GM19397 (cell line): Measurements from ENCODE around the gene C17orf113.
"Not testable (repeated sequence)": the region's sequence is repeated elsewhere in the genome, so short reads cannot be mapped to it uniquely, and the experiment has no call there.

Source experiments
- ATAC-seq: cut with Tn5 transposase; IDR thresholded peaks from one replicate; pipeline ENCODE4 v1.9.1; 2021; ENCODE audit warnings: mild to moderate bottlenecking, moderate library complexity; ENCODE audit not compliant: unreplicated experiment

Gene C17orf113

DNA sequence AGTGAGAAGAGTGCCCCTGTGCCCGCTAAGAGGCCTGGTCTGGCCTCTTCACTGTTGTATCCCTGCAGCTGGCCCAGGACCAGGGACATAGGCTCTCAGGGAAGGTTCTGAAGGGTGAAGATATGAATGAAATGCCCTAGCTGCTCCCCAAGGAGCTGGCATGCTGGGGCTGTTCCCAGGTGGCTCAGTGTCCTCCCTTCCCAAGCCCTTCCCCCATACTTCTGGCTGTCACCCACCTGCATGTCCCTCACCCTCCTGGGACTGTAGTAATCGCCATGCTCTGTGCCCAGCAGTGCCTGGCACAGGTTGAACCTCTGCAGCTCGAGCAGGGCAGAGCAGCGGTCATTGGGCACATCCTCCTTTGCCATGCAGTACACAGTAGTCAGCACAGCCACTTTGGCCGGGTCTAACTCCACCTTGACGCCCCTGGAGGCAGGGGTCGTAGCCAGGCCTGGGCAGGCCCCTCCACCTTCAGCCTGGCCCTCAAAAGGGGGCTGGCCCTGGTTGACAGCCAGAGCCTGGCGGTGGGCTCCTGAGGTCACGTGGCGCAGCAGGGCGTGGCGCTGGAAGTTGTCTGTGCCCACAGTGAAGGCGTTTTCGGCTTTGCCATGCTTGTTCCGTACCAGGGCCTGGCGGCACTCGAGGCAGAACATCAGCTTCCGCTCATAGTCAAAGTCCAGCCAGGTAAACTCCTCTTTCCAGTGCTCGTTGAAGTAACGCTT, 7.6 kb downstream of the C17orf113 start:
- ATAC-seq: no peak

GRCh38 chr17:42041619-42042018, 8.8 kb downstream of the C17orf113 start:
- no peak for ATAC-seq

GRCh38 chr17:42040818-42041217, 9.6 kb downstream of the C17orf113 start:
- no peak for ATAC-seq

DNA sequence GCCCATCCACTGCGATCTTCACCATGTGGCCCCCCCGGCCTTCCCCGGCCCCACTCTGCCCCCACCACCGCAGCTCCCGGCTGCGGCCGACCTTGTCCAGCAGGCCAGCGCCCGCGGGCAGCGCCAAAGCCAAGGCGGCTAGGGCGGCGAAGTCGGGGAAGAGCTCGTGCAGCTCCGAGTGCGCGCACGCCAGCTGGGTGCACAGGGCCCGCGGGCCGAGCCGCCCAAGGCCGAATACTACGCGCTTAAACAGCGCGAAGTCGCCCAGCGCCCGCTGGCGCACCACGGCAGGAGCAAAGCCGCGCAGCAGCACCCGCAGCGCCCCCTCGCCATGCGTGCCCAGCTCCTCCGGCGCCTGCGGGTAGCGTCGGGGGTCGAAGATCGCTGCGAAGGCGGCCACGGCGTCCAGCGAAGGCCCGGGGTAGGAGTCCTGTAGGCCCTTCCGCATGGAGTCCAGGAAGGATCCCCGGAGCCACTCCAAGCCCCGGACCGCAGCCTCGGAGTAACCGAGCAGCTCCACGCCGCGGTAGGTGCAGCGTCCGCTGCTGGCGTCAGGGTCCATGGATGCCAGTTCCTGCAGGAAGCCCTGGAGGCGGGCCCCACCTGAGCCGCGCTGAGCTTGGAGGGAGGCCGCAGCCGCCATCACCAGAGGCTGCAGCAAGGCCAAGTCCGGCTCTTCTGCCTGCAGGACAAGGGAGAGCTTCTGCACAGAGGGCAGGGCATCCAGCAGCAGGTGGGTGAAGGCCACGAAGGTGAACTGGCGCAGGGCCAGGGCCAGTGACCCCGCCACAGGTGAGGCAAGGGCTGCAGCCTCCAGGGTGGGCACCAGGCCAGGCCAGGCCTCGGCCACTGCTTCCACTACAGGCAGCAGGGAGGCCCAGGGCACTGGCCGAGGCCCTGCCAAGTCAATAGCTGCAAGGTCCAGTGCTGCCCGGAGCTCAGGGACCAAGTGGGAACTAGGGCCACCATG, 10.3 kb downstream of the C17orf113 start:
- no peak for ATAC-seq

DNA sequence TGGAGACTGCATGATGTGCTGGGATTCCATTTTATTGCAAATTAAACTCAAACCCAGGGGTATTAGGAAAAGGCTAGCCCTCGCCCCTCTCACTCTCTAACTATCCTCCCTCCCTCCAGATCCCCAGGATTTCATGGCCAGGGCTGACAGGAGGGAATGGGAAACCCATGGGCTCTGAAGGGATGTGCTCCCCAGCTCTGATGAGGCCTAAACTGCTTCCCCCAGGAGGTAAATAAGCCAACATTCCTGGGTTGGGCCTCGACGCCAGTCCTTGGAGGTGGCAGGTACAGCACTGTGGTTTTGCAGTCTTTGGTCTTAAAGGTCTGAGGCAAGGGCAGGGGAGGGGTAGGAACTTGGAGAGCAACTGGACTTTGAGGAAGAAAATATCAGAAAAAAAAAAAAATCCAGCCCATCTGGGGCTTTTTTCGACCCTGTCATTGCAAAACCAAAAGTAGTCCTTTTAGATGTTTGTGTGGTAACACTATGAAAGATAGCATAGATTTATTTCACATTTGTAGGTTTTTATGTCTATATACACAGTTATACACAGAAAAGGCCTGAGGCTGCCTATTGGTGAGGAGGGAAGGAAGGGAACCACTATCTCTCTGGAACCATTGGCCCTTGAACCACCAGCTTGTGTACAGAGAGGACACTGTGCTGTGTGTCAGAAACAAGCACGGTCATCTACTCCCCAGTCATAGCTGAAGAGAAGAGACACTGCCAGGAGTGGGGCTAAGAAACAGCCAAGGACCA, 12.0 kb downstream of the C17orf113 start:
- no peak for ATAC-seq

- no peak for ATAC-seq
Observed at GRCh38 chr17:42034059-42034458, 16.3 kb downstream of the C17orf113 start.

GRCh38 chr17:42031584-42031983, 18.8 kb downstream of the C17orf113 start:
- ATAC-seq: no peak

DNA sequence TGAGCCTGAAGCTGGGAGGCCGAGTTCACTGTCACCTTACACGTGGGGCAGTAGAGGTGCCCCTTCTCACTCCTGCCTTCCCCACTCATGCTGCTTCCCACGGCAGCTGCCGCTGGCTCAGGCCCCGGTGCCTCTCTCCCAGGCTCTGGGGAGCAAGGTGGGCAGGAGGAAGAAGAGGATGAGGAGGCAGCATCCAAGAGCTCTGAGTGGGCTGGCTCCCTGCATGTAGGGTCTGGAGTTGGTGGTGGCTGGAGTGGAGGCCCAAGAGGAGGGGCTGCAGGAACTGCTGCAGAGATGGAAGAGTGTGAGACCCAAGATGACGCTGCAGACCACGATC, 21.6 kb downstream of the C17orf113 start:
- ATAC-seq: no peak

- no peak for ATAC-seq
Observed at GRCh38 chr17:42027961-42028790, 22.2 kb downstream of the C17orf113 start.

- no peak for ATAC-seq
Observed at GRCh38 chr17:42027590-42027889, 22.9 kb downstream of the C17orf113 start.

- ATAC-seq: no peak
Observed at GRCh38 chr17:42026857-42027589, 23.4 kb downstream of the C17orf113 start.

GRCh38 chr17:42025936-42026335, 24.5 kb downstream of the C17orf113 start:
- no peak for ATAC-seq

- ATAC-seq: no peak
Observed at GRCh38 chr17:42025191-42025579, 25.2 kb downstream of the C17orf113 start.

DNA sequence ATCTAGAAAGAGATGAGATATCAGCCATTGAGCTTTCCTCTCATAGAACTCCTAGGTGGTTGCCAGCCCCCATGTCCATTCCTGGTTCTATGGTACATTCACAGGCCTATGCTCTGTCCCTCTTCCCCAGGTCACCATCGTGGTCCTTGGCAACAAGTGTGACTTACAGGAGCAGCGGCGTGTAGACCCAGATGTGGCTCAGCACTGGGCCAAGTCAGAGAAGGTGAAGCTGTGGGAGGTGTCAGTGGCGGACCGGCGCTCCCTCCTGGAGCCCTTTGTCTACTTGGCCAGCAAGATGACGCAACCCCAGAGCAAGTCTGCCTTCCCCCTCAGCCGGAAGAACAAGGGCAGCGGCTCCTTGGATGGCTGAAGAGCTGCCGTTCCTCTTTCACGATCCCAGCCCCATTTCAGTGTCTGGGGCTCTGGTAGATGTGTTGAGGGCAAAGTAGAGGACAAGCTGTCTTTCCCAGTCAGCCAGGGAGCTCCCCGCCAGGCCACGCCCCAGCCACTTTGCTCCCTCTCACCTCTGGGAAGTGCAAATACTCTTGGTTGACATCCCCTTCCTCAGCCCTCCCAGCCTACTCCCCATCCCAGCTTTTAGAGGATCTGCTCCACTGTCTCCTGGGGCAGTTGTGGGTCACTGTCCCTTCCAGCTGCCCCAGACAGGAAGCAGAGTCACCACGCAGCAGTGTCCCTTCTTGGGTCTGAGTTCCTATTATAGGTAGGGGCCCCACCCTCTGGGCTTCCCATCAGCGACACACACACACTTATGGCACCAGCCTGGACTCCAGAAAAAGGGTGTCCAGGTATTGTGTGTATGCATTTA, 26.7 kb downstream of the C17orf113 start:
- ATAC-seq: no peak

DNA sequence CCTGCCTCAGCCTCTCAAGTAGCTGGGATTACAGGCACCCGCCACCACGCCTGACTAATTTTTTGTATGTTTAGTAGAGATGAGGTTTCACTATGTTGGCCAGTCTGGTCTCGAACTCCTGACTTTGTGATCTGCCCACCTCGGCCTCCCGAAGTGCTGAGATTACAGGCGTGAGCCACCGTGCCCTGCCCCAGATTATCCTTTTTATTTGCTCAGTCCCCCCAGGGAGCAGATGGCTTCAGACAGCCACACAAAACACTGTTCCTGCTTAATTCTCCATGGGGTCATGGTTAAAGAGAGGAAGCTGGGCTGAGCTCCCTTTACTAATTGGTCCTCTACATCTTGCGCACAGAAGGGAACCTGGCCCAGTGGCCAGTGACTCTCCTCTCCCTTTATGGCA, 29.6 kb downstream of the C17orf113 start:
- not testable (repeated sequence) for ATAC-seq

- ATAC-seq: peak; percentile 54
Observed at GRCh38 chr17:42019509-42020404, 30.6 kb downstream of the C17orf113 start, which contains the start of gene NKIRAS2. NKIRAS2 (plus strand) TSS chr17:42020090; CDS start chr17:42021578, 1,488 bp downstream.

DNA sequence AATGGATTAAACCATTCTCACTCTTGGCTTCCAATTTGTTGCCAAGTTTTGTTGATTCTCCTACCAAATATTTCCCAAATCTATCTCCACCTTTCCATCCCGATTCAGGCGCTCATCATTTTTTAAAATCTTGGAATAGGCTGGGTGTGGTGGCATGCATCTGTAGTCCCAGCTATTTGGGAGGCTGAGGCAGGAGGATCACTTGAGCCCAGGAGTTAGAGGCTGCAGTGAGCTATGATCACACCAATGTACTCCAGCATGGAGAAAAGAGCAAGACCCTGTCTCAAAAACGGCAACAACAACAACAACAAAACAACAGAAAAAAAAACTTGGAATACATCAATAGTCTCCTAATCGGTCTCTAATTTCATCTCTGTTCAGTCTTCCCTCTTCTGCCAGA, 31.4 kb downstream of the C17orf113 start:
- ATAC-seq: no peak

GRCh38 chr17:42018339-42018738, 32.1 kb downstream of the C17orf113 start:
- ATAC-seq: no peak
